Adipose tissue (tissue), 3 donors: ENCODE results near the gene AKAP8L. TPM values are rescaled to one million over a fixed set of nuclear protein-coding genes. Genes with fewer than 3 reads are reported as not detected.
"Not testable (repeated sequence)": the region's sequence is repeated elsewhere in the genome, so short reads cannot be mapped to it uniquely, and the experiment has no call there.

Experiments used
- H3K27ac ChIP-seq: one replicate; pipeline ENCODE4 v1.5.1; 2013; ENCODE audit warnings: low read depth, low read length
- WGBS, 3 donors: extraction: QIAGEN DNeasy Blood & Tissue Kit; methylation state at CpG; one replicate each; pipeline ENCODE4 v1.1.7; 2013; 5-methylcytosine and 5-hydroxymethylcytosine counted together
- polyA plus RNA-seq, 3 donors: library from polyadenylated mRNA; stranded (reverse); fragments of 200-250 nt; gene quantifications; one replicate each; pipeline ENCODE4 v1.2.3, GENCODE V29; 2013
- donor health status: healthy with polysubstance abuse.
- donor health status: Bipolar disorder and iron deficiency.
- donor health status: healthy.

AKAP8L gene
- polyA plus RNA-seq, 3 donors, result 40.5 to 79.6 (median 49.9) TPM

GRCh38 chr19:15399234-15399515 lies 19.6 kb downstream of the AKAP8L start:
- H3K27ac ChIP-seq, result no peak overlapping the region
- WGBS, 3 donors, result 94 to 96% (median 95%) methylated on average over 8 of the region's 8 CpGs

DNA sequence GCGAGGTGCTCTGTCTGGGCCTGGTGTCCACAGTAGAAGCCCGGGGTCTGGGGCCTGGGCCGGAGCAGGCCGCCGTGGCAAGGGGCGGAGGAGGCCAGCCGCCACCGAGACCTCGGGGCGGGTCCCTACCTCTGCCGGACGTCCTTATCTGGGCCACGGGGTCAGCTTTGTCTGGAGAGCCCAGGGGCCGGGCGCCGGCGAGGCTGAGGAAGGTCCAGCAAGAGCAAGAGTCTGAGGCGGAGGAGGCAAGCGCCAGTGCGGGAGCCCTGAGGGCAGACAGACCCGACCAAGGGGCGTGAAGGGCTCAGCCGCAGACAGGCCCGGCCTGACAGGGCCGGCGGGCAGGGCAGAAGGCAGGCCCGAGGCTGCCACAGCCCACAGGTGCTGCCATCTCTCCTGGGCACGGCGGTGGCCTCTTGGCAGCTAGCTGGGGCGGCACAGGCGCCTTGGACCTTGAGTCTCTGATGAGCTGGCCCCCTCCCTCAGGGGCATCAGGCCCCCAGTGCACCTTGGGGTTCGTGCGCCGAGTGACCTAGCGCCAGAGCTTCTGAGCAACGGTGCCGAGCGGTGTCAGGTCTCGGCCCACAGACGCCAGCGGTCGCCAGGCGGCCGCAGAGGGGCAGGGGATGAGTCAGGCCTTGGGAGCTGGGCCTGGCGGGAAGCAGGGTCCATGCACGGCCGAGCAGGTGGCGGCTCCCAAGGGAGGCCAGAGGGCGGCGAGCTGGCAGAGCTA lies 20.1 kb downstream of the AKAP8L start:
- 91 to 94% (median 93%) methylated on average over 37 to 50 of the region's 50 CpGs for WGBS, 3 donors
- H3K27ac ChIP-seq, result no peak overlapping the region

DNA sequence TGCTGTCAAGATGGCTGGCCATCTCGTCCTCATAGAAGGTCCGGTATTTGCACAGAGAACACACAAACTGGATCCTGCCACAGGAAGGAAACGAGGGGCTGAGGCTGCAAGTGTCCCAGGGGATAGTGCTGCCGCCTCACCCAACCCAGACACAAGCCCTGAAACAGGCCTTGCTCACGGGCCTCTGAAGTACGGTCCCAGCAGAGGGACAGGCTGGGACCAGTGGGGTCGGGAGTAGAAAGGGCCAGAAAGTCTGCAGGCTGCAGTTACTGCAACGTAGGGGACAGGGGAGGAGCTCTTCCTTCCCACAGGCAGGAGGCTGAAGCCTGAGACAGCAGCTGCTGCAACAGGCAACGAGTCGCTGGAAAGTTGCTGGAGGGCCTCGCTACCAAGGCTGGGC lies 21.0 kb downstream of the AKAP8L start:
- H3K27ac ChIP-seq, result no peak overlapping the region
- 70 to 84% (median 79%) methylated on average over 11 of the region's 11 CpGs for WGBS, 3 donors

DNA sequence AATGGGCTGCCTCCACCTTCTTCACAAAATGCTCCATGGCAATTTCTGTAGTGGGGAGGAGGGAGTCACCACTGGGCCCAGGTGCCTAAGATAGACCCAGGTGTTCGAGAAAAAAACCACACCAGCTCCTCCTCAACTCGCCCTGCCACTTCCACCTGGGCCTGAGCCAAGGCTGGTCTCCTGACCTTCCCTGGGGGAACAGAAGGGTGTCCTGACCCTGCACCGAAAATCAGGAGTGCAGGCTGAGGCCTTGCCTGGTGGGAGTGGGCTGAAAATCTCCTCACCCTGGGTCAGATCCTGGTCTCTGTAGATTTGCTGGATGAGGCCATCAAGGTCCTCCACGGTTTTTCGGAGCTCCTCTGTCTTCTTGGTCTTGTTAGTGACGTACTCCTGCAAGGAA lies 21.6 kb downstream of the AKAP8L start:
- no peak overlapping the region for H3K27ac ChIP-seq
- WGBS, 3 donors, result 84 to 88% (median 87%) methylated on average over 6 of the region's 6 CpGs

GRCh38 chr19:15396436-15396835 lies 22.4 kb downstream of the AKAP8L start:
- WGBS, 3 donors, result 93 to 97% (median 96%) methylated on average over 3 of the region's 3 CpGs
- H3K27ac ChIP-seq, result no peak overlapping the region

- H3K27ac ChIP-seq, result not testable (repeated sequence)
- 93% methylated on average over 17 of the region's 17 CpGs for WGBS, 3 donors
These were observed 23.5 kb downstream of the AKAP8L start for GRCh38 chr19:15395251-15395650.

GRCh38 chr19:15394426-15394825 lies 24.4 kb downstream of the AKAP8L start:
- WGBS, 3 donors, result 93 to 94% (median 94%) methylated on average over 5 of the region's 5 CpGs
- no peak overlapping the region for H3K27ac ChIP-seq

DNA sequence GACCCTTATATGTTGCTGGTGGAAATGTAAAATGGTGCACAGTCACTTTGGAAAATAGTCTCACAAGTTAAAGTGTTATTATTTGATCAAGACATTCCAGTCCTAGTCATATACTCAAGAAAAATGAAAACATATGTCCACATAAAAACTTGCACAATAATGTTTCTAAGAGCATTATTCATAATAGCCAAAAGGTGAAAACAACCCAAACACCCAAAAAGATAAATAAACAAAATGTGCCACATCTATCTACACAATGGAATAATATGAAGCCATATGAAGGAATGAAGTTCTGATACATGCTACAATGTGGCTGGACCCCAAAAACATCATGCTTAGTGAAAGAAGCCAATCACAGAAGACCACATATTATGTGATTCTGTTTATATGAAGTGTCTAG lies 24.8 kb downstream of the AKAP8L start:
- H3K27ac ChIP-seq, result no peak overlapping the region

- H3K27ac ChIP-seq, result no peak overlapping the region
- WGBS, 3 donors, result 73 to 91% (median 91%) methylated on average over 2 of the region's 2 CpGs
These were observed 28.0 kb downstream of the AKAP8L start for GRCh38 chr19:15390814-15391213.

GRCh38 chr19:15381864-15382263 lies 36.9 kb downstream of the AKAP8L start:
- H3K27ac ChIP-seq, result no peak overlapping the region
- WGBS, 3 donors, result 90 to 95% (median 90%) methylated on average over 6 of the region's 6 CpGs

DNA sequence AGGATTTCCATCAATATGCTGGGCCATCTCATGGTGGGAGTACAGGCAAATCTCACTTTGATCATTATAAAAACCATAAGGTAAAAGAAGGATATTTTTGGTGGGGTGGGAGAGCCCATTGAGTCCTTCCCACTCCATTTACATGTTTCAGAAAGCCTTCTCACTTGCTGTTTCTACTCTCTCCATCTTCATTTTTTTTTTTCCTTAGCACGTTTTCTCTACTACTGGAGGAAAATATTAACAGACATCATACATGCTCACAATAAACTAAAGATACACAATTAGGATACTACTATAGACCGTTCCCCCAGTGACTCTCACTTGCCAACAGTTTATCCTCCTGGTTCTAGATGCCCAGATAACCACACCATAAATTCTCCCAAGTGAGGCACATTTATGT lies 37.4 kb downstream of the AKAP8L start:
- WGBS, 3 donors, result 77 to 94% (median 78%) methylated on average over 2 of the region's 2 CpGs
- H3K27ac ChIP-seq, result no peak overlapping the region

DNA sequence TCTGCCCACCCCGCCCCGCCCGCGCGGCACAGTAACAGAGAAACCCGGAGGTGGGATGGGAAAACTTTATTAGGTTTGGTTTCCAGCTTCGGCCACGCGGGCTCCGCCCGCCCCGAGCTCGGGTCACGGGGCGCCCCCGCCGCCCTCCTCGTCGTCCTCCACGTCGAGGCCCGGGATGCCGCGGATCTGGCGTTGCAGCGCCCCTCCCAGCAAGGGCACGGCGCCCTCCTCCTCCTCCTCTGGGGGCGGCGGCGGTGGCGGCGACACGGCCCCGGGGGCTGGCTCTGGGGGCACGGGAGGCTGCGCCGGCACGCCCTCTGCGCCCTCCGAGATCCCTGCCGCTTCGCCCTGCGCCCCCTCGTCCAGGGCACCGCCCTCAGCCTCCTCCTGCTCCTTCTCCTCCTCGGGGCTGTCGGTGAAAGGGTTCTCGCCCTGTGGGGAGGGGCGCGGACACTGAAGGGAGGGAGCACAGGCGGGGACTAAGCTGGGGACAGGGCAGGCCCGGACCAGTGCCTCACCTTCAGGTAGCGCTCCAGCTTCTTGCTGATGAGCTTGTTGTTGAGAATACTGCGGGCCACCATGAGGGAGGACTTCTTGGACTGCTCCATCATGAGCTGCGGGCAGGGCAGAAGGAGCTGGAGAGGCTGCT lies 38.7 kb downstream of the AKAP8L start:
- 1 to 4% (median 2%) methylated on average over 36 to 56 of the region's 56 CpGs for WGBS, 3 donors
- no peak overlapping the region for H3K27ac ChIP-seq

- WGBS, 3 donors, result 0 to 1% (median 0%) methylated on average over 90 to 111 of the region's 111 CpGs
- peak within 1 kb of the TSS; percentile 75 for H3K27ac ChIP-seq
These were observed 39.4 kb downstream of the AKAP8L start, which contains the start of gene AKAP8 for GRCh38 chr19:15379083-15379998. Gene AKAP8, minus strand, starts transcription at chr19:15379787. Its CDS starts 56 bp downstream, at chr19:15379731.

DNA sequence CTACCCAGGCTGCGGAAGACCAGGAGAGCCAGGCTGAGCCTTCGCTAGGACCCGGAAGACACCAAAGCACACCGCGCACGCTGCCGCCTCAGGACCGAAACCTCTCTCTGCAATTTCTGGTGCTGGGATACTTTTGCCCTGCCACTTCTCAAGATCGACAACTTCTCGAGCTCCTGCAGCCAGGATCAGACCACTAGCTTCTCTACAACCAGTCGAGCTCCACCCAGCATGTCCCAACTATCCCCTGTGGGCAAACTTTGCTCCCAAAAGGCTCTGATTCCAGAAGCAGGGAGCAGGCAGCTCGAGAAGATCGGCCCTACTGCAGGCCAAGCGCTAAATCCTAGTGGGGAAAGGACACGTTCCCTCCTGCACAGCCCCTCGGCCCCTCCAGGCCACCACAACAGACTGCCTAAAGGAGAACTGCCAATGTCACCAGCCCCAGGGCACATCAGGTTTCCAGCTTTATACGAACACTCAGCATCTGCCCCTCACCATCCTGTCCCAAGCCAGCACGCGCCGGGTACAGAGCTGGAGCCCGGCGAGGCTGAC lies 40.2 kb downstream of the AKAP8L start:
- 0% methylated on average over 22 of the region's 22 CpGs for WGBS, 3 donors
- peak overlapping the region; percentile 75 for H3K27ac ChIP-seq

- no peak overlapping the region for H3K27ac ChIP-seq
- WGBS, 3 donors, result 49 to 64% (median 54%) methylated on average over 24 of the region's 24 CpGs
These were observed 43.9 kb downstream of the AKAP8L start for GRCh38 chr19:15374796-15375440.

- H3K27ac ChIP-seq, result no peak overlapping the region
- WGBS, 3 donors, result 50 to 69% (median 69%) methylated on average over 18 to 21 of the region's 21 CpGs
These were observed 44.6 kb downstream of the AKAP8L start for GRCh38 chr19:15374105-15374651.

GRCh38 chr19:15373644-15374043 lies 45.1 kb downstream of the AKAP8L start:
- 89 to 91% (median 91%) methylated on average over 22 of the region's 22 CpGs for WGBS, 3 donors
- no peak overlapping the region for H3K27ac ChIP-seq

GRCh38 chr19:15372891-15373301 lies 45.9 kb downstream of the AKAP8L start:
- 93 to 95% (median 95%) methylated on average over 26 to 30 of the region's 30 CpGs for WGBS, 3 donors
- H3K27ac ChIP-seq, result no peak overlapping the region
